ENCODE data around the gene PRICKLE1. TPM values are rescaled to one million over a fixed set of nuclear protein-coding genes. Genes with fewer than 3 reads are reported as not detected.

PRICKLE1 gene
- total RNA-seq, 1 donor from 2014 or later: 9.4 TPM

- no peak overlapping the region for H3K4me3 Mint-ChIP-seq
- no peaks in the 10 kb centered on the region for H3K27me3 Mint-ChIP-seq (ENCODE audit: low read depth)
- no peak for TF ChIP-seq CTCF (conservative IDR thresholded peaks at IDR 0.05)
- no peak for DNase-seq (ENCODE audit: low read depth, low spot score)
- no peaks in the 10 kb centered on the region for H3K36me3 Mint-ChIP-seq (ENCODE audit: low read depth)
- H3K9me3 Mint-ChIP-seq: no peaks in the 10 kb centered on the region
- peaks cover 10% of the 10 kb centered on the region for H3K4me1 Mint-ChIP-seq
- no peak overlapping the region for H3K27ac Mint-ChIP-seq (ENCODE audit: unreplicated experiment)
Measured at GRCh38 chr12:42516573-42516972, 73.0 kb downstream of the PRICKLE1 start.

GRCh38 chr12:42511656-42512055, 77.9 kb downstream of the PRICKLE1 start:
- H3K9me3 Mint-ChIP-seq: no peaks in the 10 kb centered on the region
- no peaks in the 10 kb centered on the region for H3K27me3 Mint-ChIP-seq (ENCODE audit: low read depth)
- no peak overlapping the region for H3K27ac Mint-ChIP-seq (ENCODE audit: unreplicated experiment)
- H3K4me3 Mint-ChIP-seq: no peak overlapping the region
- peaks cover 37% of the 10 kb centered on the region for H3K4me1 Mint-ChIP-seq
- no peak for DNase-seq (ENCODE audit: low read depth, low spot score)
- H3K36me3 Mint-ChIP-seq (ENCODE audit: low read depth): no peaks in the 10 kb centered on the region
- no peak for TF ChIP-seq CTCF (conservative IDR thresholded peaks at IDR 0.05)

- H3K4me1 Mint-ChIP-seq: peaks cover 37% of the 10 kb centered on the region
- H3K27ac Mint-ChIP-seq (ENCODE audit: unreplicated experiment): no peak overlapping the region
- TF ChIP-seq CTCF (conservative IDR thresholded peaks at IDR 0.05): no peak
- no peaks in the 10 kb centered on the region for H3K36me3 Mint-ChIP-seq (ENCODE audit: low read depth)
- H3K9me3 Mint-ChIP-seq: no peaks in the 10 kb centered on the region
- H3K27me3 Mint-ChIP-seq (ENCODE audit: low read depth): no peaks in the 10 kb centered on the region
- DNase-seq (ENCODE audit: low read depth, low spot score): no peak
- H3K4me3 Mint-ChIP-seq: no peak overlapping the region
Measured at GRCh38 chr12:42510823-42511222, 78.7 kb downstream of the PRICKLE1 start.

- no peak overlapping the region for H3K4me3 Mint-ChIP-seq
- no peaks in the 10 kb centered on the region for H3K36me3 Mint-ChIP-seq (ENCODE audit: low read depth)
- TF ChIP-seq CTCF (conservative IDR thresholded peaks at IDR 0.05): no peak
- peaks cover 37% of the 10 kb centered on the region for H3K4me1 Mint-ChIP-seq
- no peak overlapping the region for H3K27ac Mint-ChIP-seq (ENCODE audit: unreplicated experiment)
- no peaks in the 10 kb centered on the region for H3K27me3 Mint-ChIP-seq (ENCODE audit: low read depth)
- no peak for DNase-seq (ENCODE audit: low read depth, low spot score)
- H3K9me3 Mint-ChIP-seq: no peaks in the 10 kb centered on the region
Measured at GRCh38 chr12:42508913-42509460, 80.6 kb downstream of the PRICKLE1 start.

- H3K9me3 Mint-ChIP-seq: no peaks in the 10 kb centered on the region
- H3K4me3 Mint-ChIP-seq: no peak overlapping the region
- no peak for TF ChIP-seq CTCF (conservative IDR thresholded peaks at IDR 0.05)
- no peaks in the 10 kb centered on the region for H3K36me3 Mint-ChIP-seq (ENCODE audit: low read depth)
- DNase-seq (ENCODE audit: low read depth, low spot score): no peak
- H3K27ac Mint-ChIP-seq (ENCODE audit: unreplicated experiment): no peak overlapping the region
- H3K27me3 Mint-ChIP-seq (ENCODE audit: low read depth): no peaks in the 10 kb centered on the region
- peaks cover 36% of the 10 kb centered on the region for H3K4me1 Mint-ChIP-seq
Measured at GRCh38 chr12:42507565-42507964, 82.0 kb downstream of the PRICKLE1 start.
